Rectal smooth muscle tissue (tissue), 1 donor: ENCODE data around the gene FOXE3.

Experiments used
- H3K27ac ChIP-seq: one replicate; pipeline ENCODE4 v1.7.0; 2013; ENCODE audit warnings: low read depth, low read length, inconsistent platforms
- H3K27me3 ChIP-seq: one replicate; pipeline ENCODE4 v1.7.0; 2013; ENCODE audit warnings: low read length; ENCODE audit not compliant: control insufficient read depth, insufficient read depth
- H3K36me3 ChIP-seq: one replicate; pipeline ENCODE4 v1.7.0; 2013; ENCODE audit warnings: low read length; ENCODE audit not compliant: control insufficient read depth, insufficient read depth
- H3K4me1 ChIP-seq: one replicate; pipeline ENCODE4 v1.7.0; 2013; ENCODE audit warnings: low read length; ENCODE audit not compliant: control insufficient read depth, insufficient read depth
- H3K4me3 ChIP-seq: one replicate; pipeline ENCODE4 v1.7.0; 2013; ENCODE audit warnings: low read length
- H3K9ac ChIP-seq: one replicate; pipeline ENCODE4 v1.7.0; 2013; ENCODE audit warnings: low read length

FOXE3 gene

GRCh38 chr1:47431534-47431933 lies 15.4 kb downstream of the FOXE3 start:
- no peak overlapping the region for H3K9ac ChIP-seq
- H3K4me3 ChIP-seq = no peak overlapping the region
- peaks cover 25% of the 10 kb centered on the region for H3K27me3 ChIP-seq
- no peaks in the 10 kb centered on the region for H3K36me3 ChIP-seq
- no peaks in the 10 kb centered on the region for H3K4me1 ChIP-seq
- H3K27ac ChIP-seq = no peak overlapping the region

- Histone ChIP-seq H3K36me3 (no peaks in the 10 kb centered on the region), H3K9ac (no peak overlapping the region), H3K27me3 (peaks cover 30% of the 10 kb centered on the region), H3K4me3 (peak overlapping the region; percentile 31), H3K27ac (no peak overlapping the region), H3K4me1 (no peaks in the 10 kb centered on the region)
Measured at GRCh38 chr1:47432071-47433036, 16.3 kb downstream of the FOXE3 start.

GRCh38 chr1:47433037-47433421 lies 16.9 kb downstream of the FOXE3 start:
- peak overlapping the region; percentile 31 for H3K4me3 ChIP-seq

GRCh38 chr1:47433477-47434050 lies 17.5 kb downstream of the FOXE3 start:
- Histone ChIP-seq H3K4me3 (peak overlapping the region; percentile 31), H3K9ac (no peak overlapping the region), H3K36me3 (no peaks in the 10 kb centered on the region), H3K27me3 (peaks cover 30% of the 10 kb centered on the region), H3K4me1 (no peaks in the 10 kb centered on the region), H3K27ac (no peak overlapping the region)

More at GRCh38 chr1:47433037-47433421, 16.9 kb downstream of the FOXE3 start:
- Histone ChIP-seq H3K27ac (no peak overlapping the region), H3K36me3 (no peaks in the 10 kb centered on the region), H3K9ac (no peak overlapping the region), H3K4me1 (no peaks in the 10 kb centered on the region), H3K27me3 (peaks cover 30% of the 10 kb centered on the region)

- H3K4me3 ChIP-seq = peak overlapping the region; percentile 31
- peaks cover 34% of the 10 kb centered on the region for H3K27me3 ChIP-seq
- no peaks in the 10 kb centered on the region for H3K4me1 ChIP-seq
- no peak overlapping the region for H3K27ac ChIP-seq
- no peaks in the 10 kb centered on the region for H3K36me3 ChIP-seq
- no peak overlapping the region for H3K9ac ChIP-seq
Measured at GRCh38 chr1:47434051-47434842, 18.2 kb downstream of the FOXE3 start.

GRCh38 chr1:47435506-47436303 lies 19.6 kb downstream of the FOXE3 start:
- Histone ChIP-seq H3K4me1 (no peaks in the 10 kb centered on the region), H3K9ac (no peak overlapping the region), H3K27ac (no peak overlapping the region), H3K27me3 (peaks cover 39% of the 10 kb centered on the region), H3K4me3 (peak overlapping the region; percentile 76), H3K36me3 (no peaks in the 10 kb centered on the region)

- H3K4me1 ChIP-seq = no peaks in the 10 kb centered on the region
Measured at GRCh38 chr1:47436304-47436978, 20.4 kb downstream of the FOXE3 start.

GRCh38 chr1:47436979-47437446 lies 20.9 kb downstream of the FOXE3 start:
- H3K4me1 ChIP-seq = no peaks in the 10 kb centered on the region
- H3K36me3 ChIP-seq = no peaks in the 10 kb centered on the region
- H3K27ac ChIP-seq = no peak overlapping the region
- H3K4me3 ChIP-seq = peak overlapping the region; percentile 76
- H3K27me3 ChIP-seq = peaks cover 34% of the 10 kb centered on the region
- H3K9ac ChIP-seq = peak overlapping the region; percentile 64

More at GRCh38 chr1:47436304-47436978, 20.4 kb downstream of the FOXE3 start:
- Histone ChIP-seq H3K4me3 (peak overlapping the region; percentile 76), H3K27ac (no peak overlapping the region), H3K36me3 (no peaks in the 10 kb centered on the region), H3K27me3 (peaks cover 38% of the 10 kb centered on the region), H3K9ac (peak overlapping the region; percentile 64)

GRCh38 chr1:47437447-47438164 lies 21.5 kb downstream of the FOXE3 start, which contains the start of gene FOXD2:
TSS of gene FOXD2 (plus strand) at chr1:47438044. CDS start at chr1:47438136, 92 bp downstream.
- Histone ChIP-seq H3K27ac (peak within 1 kb of the TSS; percentile 21), H3K4me1 (no peaks in the 10 kb centered on the region), H3K9ac (peak within 1 kb of the TSS; percentile 64), H3K27me3 (peaks cover 31% of the 10 kb centered on the region), H3K36me3 (no peaks in the 10 kb centered on the region), H3K4me3 (peak within 1 kb of the TSS; percentile 76)

- Histone ChIP-seq H3K36me3 (no peaks in the 10 kb centered on the region), H3K4me3 (peak overlapping the region; percentile 76), H3K27ac (no peak overlapping the region), H3K9ac (no peak overlapping the region), H3K27me3 (peaks cover 30% of the 10 kb centered on the region), H3K4me1 (no peaks in the 10 kb centered on the region)
Measured at GRCh38 chr1:47438165-47439016, 22.3 kb downstream of the FOXE3 start.
